SK-N-SH (cell line): ENCODE measurements around the gene MAD2L2.

Source experiments
- RAD21 ChIP-seq: IDR thresholded peaks from 2 replicates; pipeline ENCODE4 v1.6.1; 2012; ENCODE audit warnings: mild to moderate bottlenecking, low read length
- USF2 ChIP-seq: fragments of 150-350 bp; IDR thresholded peaks from 2 replicates; pipeline ENCODE4 v1.6.1; 2017; ENCODE audit warnings: antibody characterized with exemption, low read length, low read depth, borderline replicate concordance

GRCh38 chr1:11629184-11630016 is 51.5 kb downstream of the MAD2L2 start:
- TF ChIP-seq RAD21 = no peak
- no peak for TF ChIP-seq USF2
